ENCODE results near the gene ARHGAP10. TPM values are rescaled to one million over a fixed set of nuclear protein-coding genes. Genes with fewer than 3 reads are reported as not detected.

The ARHGAP10 gene
- total RNA-seq, 1 experiment from 2014 or later, result 11.7 TPM

DNA sequence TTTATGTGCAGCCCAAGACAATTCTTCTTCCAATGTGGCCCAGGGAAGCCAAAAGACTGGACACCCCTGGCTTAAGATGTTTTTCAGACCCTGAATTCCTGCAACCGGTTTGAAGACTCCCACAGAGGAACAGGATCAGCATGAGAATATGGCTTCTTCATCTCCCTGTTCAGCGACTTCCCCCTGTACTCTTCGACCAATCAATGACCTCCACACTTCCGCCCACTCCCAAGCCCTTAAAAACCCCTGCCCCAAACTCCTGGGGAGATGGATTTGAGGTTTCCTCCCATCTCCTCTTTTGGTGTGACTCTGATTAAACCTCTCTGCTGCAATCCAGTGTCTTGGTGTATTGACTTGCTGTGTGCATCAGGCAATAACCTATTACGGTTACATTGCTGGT, 365.9 kb downstream of the ARHGAP10 start:
- no TSS peak for BruUV-seq (replicated peaks)
- CTCF ChIA-PET, result no interaction called here
- no peak overlapping the region for H3K27ac ChIP-seq (ENCODE audit: low read length)
- no peaks in the 10 kb centered on the region for H3K4me1 ChIP-seq (ENCODE audit: control insufficient read depth, insufficient read depth, low read length)
- DNase-seq (ENCODE audit: low read depth, low spot score), result no peak
- in situ Hi-C loops (cut with HindIII; ENCODE audit: low pct_unique_long_range_greater_than_20kb, low sequenced_read_pairs), result no loop called here
- H3K4me3 ChIP-seq (ENCODE audit: low read depth in 2 of 2, low read length in 2 of 2), result no peak overlapping the region
- intact Hi-C loops (cut with micrococcal nuclease; ENCODE audit: unreplicated experiment), result no loop called here
- TF ChIP-seq, protein P1, sequence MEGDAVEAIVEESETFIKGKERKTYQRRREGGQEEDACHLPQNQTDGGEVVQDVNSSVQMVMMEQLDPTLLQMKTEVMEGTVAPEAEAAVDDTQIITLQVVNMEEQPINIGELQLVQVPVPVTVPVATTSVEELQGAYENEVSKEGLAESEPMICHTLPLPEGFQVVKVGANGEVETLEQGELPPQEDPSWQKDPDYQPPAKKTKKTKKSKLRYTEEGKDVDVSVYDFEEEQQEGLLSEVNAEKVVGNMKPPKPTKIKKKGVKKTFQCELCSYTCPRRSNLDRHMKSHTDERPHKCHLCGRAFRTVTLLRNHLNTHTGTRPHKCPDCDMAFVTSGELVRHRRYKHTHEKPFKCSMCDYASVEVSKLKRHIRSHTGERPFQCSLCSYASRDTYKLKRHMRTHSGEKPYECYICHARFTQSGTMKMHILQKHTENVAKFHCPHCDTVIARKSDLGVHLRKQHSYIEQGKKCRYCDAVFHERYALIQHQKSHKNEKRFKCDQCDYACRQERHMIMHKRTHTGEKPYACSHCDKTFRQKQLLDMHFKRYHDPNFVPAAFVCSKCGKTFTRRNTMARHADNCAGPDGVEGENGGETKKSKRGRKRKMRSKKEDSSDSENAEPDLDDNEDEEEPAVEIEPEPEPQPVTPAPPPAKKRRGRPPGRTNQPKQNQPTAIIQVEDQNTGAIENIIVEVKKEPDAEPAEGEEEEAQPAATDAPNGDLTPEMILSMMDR (IDR thresholded peaks at IDR 0.05), result no peak
- no peak for TF ChIP-seq SIN3A (IDR thresholded peaks at IDR 0.05; ENCODE audit: borderline replicate concordance, insufficient read depth, low read depth, low read length)
- TF ChIP-seq, protein P2, sequence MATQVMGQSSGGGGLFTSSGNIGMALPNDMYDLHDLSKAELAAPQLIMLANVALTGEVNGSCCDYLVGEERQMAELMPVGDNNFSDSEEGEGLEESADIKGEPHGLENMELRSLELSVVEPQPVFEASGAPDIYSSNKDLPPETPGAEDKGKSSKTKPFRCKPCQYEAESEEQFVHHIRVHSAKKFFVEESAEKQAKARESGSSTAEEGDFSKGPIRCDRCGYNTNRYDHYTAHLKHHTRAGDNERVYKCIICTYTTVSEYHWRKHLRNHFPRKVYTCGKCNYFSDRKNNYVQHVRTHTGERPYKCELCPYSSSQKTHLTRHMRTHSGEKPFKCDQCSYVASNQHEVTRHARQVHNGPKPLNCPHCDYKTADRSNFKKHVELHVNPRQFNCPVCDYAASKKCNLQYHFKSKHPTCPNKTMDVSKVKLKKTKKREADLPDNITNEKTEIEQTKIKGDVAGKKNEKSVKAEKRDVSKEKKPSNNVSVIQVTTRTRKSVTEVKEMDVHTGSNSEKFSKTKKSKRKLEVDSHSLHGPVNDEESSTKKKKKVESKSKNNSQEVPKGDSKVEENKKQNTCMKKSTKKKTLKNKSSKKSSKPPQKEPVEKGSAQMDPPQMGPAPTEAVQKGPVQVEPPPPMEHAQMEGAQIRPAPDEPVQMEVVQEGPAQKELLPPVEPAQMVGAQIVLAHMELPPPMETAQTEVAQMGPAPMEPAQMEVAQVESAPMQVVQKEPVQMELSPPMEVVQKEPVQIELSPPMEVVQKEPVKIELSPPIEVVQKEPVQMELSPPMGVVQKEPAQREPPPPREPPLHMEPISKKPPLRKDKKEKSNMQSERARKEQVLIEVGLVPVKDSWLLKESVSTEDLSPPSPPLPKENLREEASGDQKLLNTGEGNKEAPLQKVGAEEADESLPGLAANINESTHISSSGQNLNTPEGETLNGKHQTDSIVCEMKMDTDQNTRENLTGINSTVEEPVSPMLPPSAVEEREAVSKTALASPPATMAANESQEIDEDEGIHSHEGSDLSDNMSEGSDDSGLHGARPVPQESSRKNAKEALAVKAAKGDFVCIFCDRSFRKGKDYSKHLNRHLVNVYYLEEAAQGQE (IDR thresholded peaks at IDR 0.05; ENCODE audit: insufficient read depth in 1 of 2, low read depth in 2 of 2, low read length in 1 of 2), result no peak
- no peak for TF ChIP-seq TCF7L2 (IDR thresholded peaks at IDR 0.05; ENCODE audit: low read depth, low read length)
- no peak for TF ChIP-seq POLR2AphosphoS5 (IDR thresholded peaks at IDR 0.05; ENCODE audit: low read depth, low read length)
- POLR2A ChIA-PET, result no interaction called here
- H3K9me3 ChIP-seq (ENCODE audit: control insufficient read depth, insufficient read depth, low read depth, low read length), result no peaks in the 10 kb centered on the region
- peaks cover 2% of the 10 kb centered on the region; the same call in 1 of the 2 replicates for H3K27me3 ChIP-seq (ENCODE audit: control insufficient read depth, insufficient read depth, low read length)
- ATAC-seq, result no peak
- H3K36me3 ChIP-seq (ENCODE audit: control insufficient read depth, insufficient read depth, low read length), result no peaks in the 10 kb centered on the region

DNA sequence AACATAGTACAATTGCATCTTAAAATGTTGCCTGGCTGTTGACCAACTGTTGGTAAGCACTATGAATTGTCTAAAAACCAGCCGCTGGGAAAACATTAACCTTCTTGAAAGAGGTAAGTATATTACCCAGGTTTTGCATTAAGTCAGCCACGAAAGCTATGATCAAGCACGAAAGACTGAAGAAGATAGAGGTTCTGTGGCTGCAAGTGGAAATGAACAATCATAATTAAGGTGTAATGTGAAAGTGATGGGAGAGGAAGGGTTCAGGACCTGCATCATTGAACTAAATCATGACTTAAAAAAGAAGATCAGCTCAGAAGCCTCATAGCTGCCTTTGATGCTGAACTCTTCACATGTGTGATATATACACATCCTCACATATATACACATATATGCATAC, 369.3 kb downstream of the ARHGAP10 start:
- ChIA-PET CTCF (no interaction called here), POLR2A (no interaction called here)
- intact Hi-C loops (cut with micrococcal nuclease; ENCODE audit: unreplicated experiment), result no loop called here
- no TSS peak for BruUV-seq (replicated peaks)
- Histone ChIP-seq H3K36me3 (ENCODE audit: control insufficient read depth, insufficient read depth, low read length) (no peaks in the 10 kb centered on the region), H3K27me3 (ENCODE audit: control insufficient read depth, insufficient read depth, low read length) (peaks cover 2% of the 10 kb centered on the region; the same call in 1 of the 2 replicates), H3K4me1 (ENCODE audit: control insufficient read depth, insufficient read depth, low read length) (no peaks in the 10 kb centered on the region), H3K27ac (ENCODE audit: low read length) (no peak overlapping the region), H3K9me3 (ENCODE audit: control insufficient read depth, insufficient read depth, low read depth, low read length) (no peaks in the 10 kb centered on the region), H3K4me3 (ENCODE audit: low read depth in 2 of 2, low read length in 2 of 2) (no peak overlapping the region)
- in situ Hi-C loops (cut with HindIII; ENCODE audit: low pct_unique_long_range_greater_than_20kb, low sequenced_read_pairs), result no loop called here
- ATAC-seq, result no peak
- no peak for DNase-seq (ENCODE audit: low read depth, low spot score)
- TF ChIP-seq, protein P1 (IDR thresholded peaks at IDR 0.05), result no peak
- TF ChIP-seq SIN3A (IDR thresholded peaks at IDR 0.05; ENCODE audit: borderline replicate concordance, insufficient read depth, low read depth, low read length), result no peak
- TF ChIP-seq, protein P2 (IDR thresholded peaks at IDR 0.05; ENCODE audit: insufficient read depth in 1 of 2, low read depth in 2 of 2, low read length in 1 of 2), result no peak
- TF ChIP-seq POLR2AphosphoS5 (IDR thresholded peaks at IDR 0.05; ENCODE audit: low read depth, low read length), result no peak
- no peak for TF ChIP-seq TCF7L2 (IDR thresholded peaks at IDR 0.05; ENCODE audit: low read depth, low read length)

Data from Panc1 (cell line).